ENCODE data around the gene ATG16L2.

DNA sequence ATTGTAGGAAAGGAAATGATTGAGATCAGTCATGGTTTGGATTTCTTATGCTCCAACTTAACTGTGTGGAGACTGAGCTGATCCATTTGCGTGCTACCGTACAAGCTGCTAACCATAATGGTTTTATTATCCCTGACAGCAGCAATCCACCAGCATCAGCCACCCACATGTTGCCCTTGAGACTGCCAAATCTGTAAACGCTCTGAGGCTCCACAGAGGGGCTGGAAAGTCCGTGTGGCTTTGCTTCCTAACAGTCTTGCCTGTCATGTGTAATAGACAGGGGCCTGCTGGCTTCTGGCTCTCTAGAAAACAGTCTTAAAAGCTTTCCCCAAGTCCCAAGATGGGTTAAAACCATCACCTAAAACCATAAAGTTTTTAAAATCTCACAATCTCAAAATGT is 30.1 kb downstream of the ATG16L2 start:
- TF ChIP-seq, protein P1, sequence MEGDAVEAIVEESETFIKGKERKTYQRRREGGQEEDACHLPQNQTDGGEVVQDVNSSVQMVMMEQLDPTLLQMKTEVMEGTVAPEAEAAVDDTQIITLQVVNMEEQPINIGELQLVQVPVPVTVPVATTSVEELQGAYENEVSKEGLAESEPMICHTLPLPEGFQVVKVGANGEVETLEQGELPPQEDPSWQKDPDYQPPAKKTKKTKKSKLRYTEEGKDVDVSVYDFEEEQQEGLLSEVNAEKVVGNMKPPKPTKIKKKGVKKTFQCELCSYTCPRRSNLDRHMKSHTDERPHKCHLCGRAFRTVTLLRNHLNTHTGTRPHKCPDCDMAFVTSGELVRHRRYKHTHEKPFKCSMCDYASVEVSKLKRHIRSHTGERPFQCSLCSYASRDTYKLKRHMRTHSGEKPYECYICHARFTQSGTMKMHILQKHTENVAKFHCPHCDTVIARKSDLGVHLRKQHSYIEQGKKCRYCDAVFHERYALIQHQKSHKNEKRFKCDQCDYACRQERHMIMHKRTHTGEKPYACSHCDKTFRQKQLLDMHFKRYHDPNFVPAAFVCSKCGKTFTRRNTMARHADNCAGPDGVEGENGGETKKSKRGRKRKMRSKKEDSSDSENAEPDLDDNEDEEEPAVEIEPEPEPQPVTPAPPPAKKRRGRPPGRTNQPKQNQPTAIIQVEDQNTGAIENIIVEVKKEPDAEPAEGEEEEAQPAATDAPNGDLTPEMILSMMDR (IDR thresholded peaks at IDR 0.05): no peak
- TF ChIP-seq POLR2A (IDR thresholded peaks at IDR 0.05): no peak

All from esophagus squamous epithelium (tissue), 4 donors.